Immature natural killer cell (primary cell): ENCODE data around the gene P4HTM. TPM values are rescaled to one million over a fixed set of nuclear protein-coding genes. Genes with fewer than 3 reads are reported as not detected.

ENCODE experiments used
- polyA plus RNA-seq, 3 donors: library from polyadenylated mRNA; unstranded; fragments of 300-500 nt; fragmentation: Illumina TruSeq; gene quantifications; one replicate each; pipeline ENCODE4 v1.2.3, GENCODE V29; 2021

Gene P4HTM
- polyA plus RNA-seq, 3 donors from 2014 or later: 16.8 to 26.8 (median 24.9) TPM

Other genes with a start within 250 kb of the P4HTM start
- gene PRKAR2A, start 142.4 kb upstream of the P4HTM start, polyA plus RNA-seq: 10 to 100 TPM; 16.0 to 21.4 (median 17.9) TPM
- 100 to 1,000 TPM in 2 of 3 donors, 10 to 100 TPM in 1; 100.0 to 254 (median 100) TPM for gene SLC25A20, start 91.4 kb upstream of the P4HTM start, polyA plus RNA-seq
- 100 to 1,000 TPM; 171 to 224 (median 177) TPM for gene ARIH2, start 71.4 kb upstream of the P4HTM start, polyA plus RNA-seq
- gene WDR6, start 17.1 kb downstream of the P4HTM start, polyA plus RNA-seq: 100 to 1,000 TPM in 1 of 3 donors, 10 to 100 TPM in 2; 56.8 to 114 (median 70.6) TPM
- 10 to 100 TPM; 17.1 to 26.9 (median 21.8) TPM for gene DALRD3, start 28.3 kb downstream of the P4HTM start, polyA plus RNA-seq
- gene NDUFAF3, start 31.9 kb downstream of the P4HTM start, polyA plus RNA-seq: 100 to 1,000 TPM; 118 to 204 (median 142) TPM
- 10 to 100 TPM; 44.8 to 52.6 (median 52.0) TPM for gene IMPDH2, start 39.2 kb downstream of the P4HTM start, polyA plus RNA-seq
- 10 to 100 TPM in 2 of 3 donors, 1 to 10 TPM in 1; 9.7 to 29.3 (median 15.1) TPM for gene QRICH1, start 103.8 kb downstream of the P4HTM start, polyA plus RNA-seq
- gene QARS1, start 114.5 kb downstream of the P4HTM start, polyA plus RNA-seq: 100 to 1,000 TPM in 1 of 3 donors, 10 to 100 TPM in 2; 94.8 to 104 (median 98.5) TPM
- 10 to 100 TPM; 19.3 to 43.7 (median 38.3) TPM for gene USP19, start 130.6 kb downstream of the P4HTM start, polyA plus RNA-seq
- not detected for gene LAMB2, start 142.8 kb downstream of the P4HTM start, polyA plus RNA-seq
- 1 to 10 TPM; 1.1 to 2.0 (median 1.7) TPM for gene CCDC71, start 176.1 kb downstream of the P4HTM start, polyA plus RNA-seq
- gene KLHDC8B, start 181.4 kb downstream of the P4HTM start, polyA plus RNA-seq: 1 to 10 TPM; 1.6 to 3.1 (median 2.1) TPM